Measurements from ENCODE around the gene GLIS1.

- TF ChIP-seq GATA2 (IDR thresholded peaks at IDR 0.05; ENCODE audit: low read depth, low read length) (no peak), GATA3 (IDR thresholded peaks at IDR 0.05; ENCODE audit: low read depth, low read length) (no peak)
Observed at GRCh38 chr1:53525595-53525994, 213.4 kb downstream of the GLIS1 start.

Data from SH-SY5Y (cell line).